PFSK-1 (cell line): ENCODE measurements around the gene ATAD3B.

Source experiments
- POLR2AphosphoS5 ChIP-seq: IDR thresholded peaks from 2 replicates; pipeline ENCODE4 v1.6.1; 2012; ENCODE audit warnings: low read depth, mild to moderate bottlenecking, control low read depth, low read length, moderate library complexity
- SIN3A ChIP-seq: IDR thresholded peaks from 2 replicates; pipeline ENCODE4 v1.6.1; 2012; ENCODE audit warnings: mild to moderate bottlenecking, low read length, moderate library complexity, borderline replicate concordance; ENCODE audit not compliant: insufficient read depth
- TAF1 ChIP-seq: IDR thresholded peaks from 2 replicates; pipeline ENCODE4 v1.6.1; 2012; ENCODE audit warnings: low read length, control low read depth, borderline replicate concordance; ENCODE audit not compliant: insufficient read depth

DNA sequence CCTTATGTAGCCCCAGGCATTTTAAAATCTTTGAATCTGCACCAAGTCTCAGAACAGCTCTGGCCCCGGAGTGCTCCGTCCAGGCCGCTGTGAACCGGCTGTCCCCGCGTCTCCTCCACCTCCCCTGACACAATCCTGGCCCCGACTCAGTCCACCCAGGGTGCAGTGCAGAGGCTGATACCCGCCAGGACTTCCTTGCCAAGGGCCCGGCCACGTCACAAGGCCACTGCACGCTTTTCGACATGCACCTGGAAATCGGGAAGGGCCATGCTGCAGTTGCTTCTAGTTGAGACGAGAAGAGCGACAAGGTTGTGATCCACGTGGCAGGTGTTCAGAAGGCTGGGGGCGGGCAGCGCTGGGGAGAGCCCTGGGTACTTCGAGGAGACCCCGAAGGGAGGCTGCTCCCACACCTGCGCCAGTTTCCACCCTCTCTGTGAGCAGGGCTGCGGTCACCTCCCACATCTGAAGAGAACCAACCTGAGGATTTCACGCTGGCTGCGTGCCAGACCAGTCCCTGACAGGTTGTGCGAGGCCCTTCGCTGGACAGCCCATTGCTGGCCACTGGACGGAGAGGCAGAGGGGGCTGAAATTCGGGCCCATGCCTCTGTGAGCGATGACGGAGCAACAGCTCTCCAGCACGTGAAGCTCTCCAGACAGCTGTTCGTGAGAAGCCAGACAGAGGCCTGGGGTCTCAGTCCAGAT, 29.3 kb upstream of the ATAD3B start:
- TF ChIP-seq SIN3A = no peak
- TF ChIP-seq POLR2AphosphoS5 = no peak
- no peak for TF ChIP-seq TAF1
